Activated CD8-positive, alpha-beta memory T cell treated with anti-CD3 and anti-CD28 coated beads for 36 hours (primary cell): Measurements from ENCODE around the gene WDR45B. TPM values are rescaled to one million over a fixed set of nuclear protein-coding genes. Genes with fewer than 3 reads are reported as not detected.
"Not testable (repeated sequence)": the region's sequence is repeated elsewhere in the genome, so short reads cannot be mapped to it uniquely, and the experiment has no call there.

Source experiments
- CTCF ChIA-PET: fragments of 350-600 bp; sonication (Branson Sonifier 250); formaldehyde crosslinking; loops from one replicate; lab custom pipeline; 2021; ENCODE audit warnings: antibody characterized with exemption; lab: Charles Lee
- POLR2A ChIA-PET: fragments of 350-600 bp; sonication (Branson Sonifier 250); formaldehyde crosslinking; loops from one replicate; lab custom pipeline; 2021; ENCODE audit warnings: antibody characterized with exemption; lab: Charles Lee
- total RNA-seq, 2 experiments: library from RNA; stranded (reverse); gene quantifications; one replicate each; pipeline ENCODE4 v1.2.3, GENCODE V29; 2021

The WDR45B gene
- total RNA-seq, 2 experiments from 2014 or later = 57.0 to 57.9 TPM

- CTCF ChIA-PET = interaction anchor here (0.9 kb wide), 1 partner anchor 10 kb away, joined by 3 read pairs; no protein-coding TSS in a partner anchor
Observed at GRCh38 chr17:82594571-82594970, 53.7 kb downstream of the WDR45B start.

GRCh38 chr17:82593590-82594087, 54.6 kb downstream of the WDR45B start:
- CTCF ChIA-PET = interaction anchor here (0.6 to 0.9 kb wide), 2 partner anchors 11 to 187 kb away, joined by 3 to 4 read pairs; no protein-coding TSS in a partner anchor
- POLR2A ChIA-PET = interaction anchor here (0.6 kb wide), 1 partner anchor 470 kb away, joined by 3 read pairs; no protein-coding TSS in a partner anchor

More at GRCh38 chr17:82594571-82594970, 53.7 kb downstream of the WDR45B start:
- POLR2A ChIA-PET = no interaction called here

GRCh38 chr17:82592767-82593589, 55.3 kb downstream of the WDR45B start:
- CTCF ChIA-PET = interaction anchor here (0.8 kb wide), 1 partner anchor 219 kb away, joined by 3 read pairs; no protein-coding TSS in a partner anchor

GRCh38 chr17:82592289-82592766, 55.9 kb downstream of the WDR45B start:
- POLR2A ChIA-PET = no interaction called here
- CTCF ChIA-PET = interaction anchor here (0.8 to 1.4 kb wide), 3 partner anchors 9 to 220 kb away, joined by 3 read pairs; no protein-coding TSS in a partner anchor

More at GRCh38 chr17:82592767-82593589, 55.3 kb downstream of the WDR45B start:
- POLR2A ChIA-PET = no interaction called here

GRCh38 chr17:82590881-82591539, 57.2 kb downstream of the WDR45B start:
- CTCF ChIA-PET = interaction anchor here (0.9 to 1.4 kb wide), 2 partner anchors 10 to 71 kb away, joined by 3 read pairs; no protein-coding TSS in a partner anchor
- POLR2A ChIA-PET = interaction anchor here (0.9 kb wide), 1 partner anchor 72 kb away, joined by 5 read pairs; the partner anchor contains the start of gene FOXK2

- CTCF ChIA-PET = no interaction called here
- POLR2A ChIA-PET = no interaction called here
Observed at GRCh38 chr17:82590216-82590615, 58.0 kb downstream of the WDR45B start.

- ChIA-PET CTCF (interaction anchor here (0.6 kb wide), 1 partner anchor 68 kb away, joined by 3 read pairs; no protein-coding TSS in a partner anchor), POLR2A (no interaction called here)
Observed at GRCh38 chr17:82589851-82590180, 58.4 kb downstream of the WDR45B start.

- POLR2A ChIA-PET = no interaction called here
- CTCF ChIA-PET = interaction anchor here (0.7 kb wide), 1 partner anchor 416 kb away, joined by 4 read pairs; no protein-coding TSS in a partner anchor
Observed at GRCh38 chr17:82588266-82589175, 59.7 kb downstream of the WDR45B start.

GRCh38 chr17:82587234-82588086, 60.8 kb downstream of the WDR45B start:
- ChIA-PET CTCF (no interaction called here), POLR2A (no interaction called here)

- CTCF ChIA-PET = no interaction called here
- POLR2A ChIA-PET = no interaction called here
Observed at GRCh38 chr17:82586576-82587233, 61.5 kb downstream of the WDR45B start.

GRCh38 chr17:82585935-82586575, 62.2 kb downstream of the WDR45B start:
- CTCF ChIA-PET, POLR2A ChIA-PET: not testable (repeated sequence)

GRCh38 chr17:82583720-82584234, 64.5 kb downstream of the WDR45B start:
- ChIA-PET CTCF (no interaction called here), POLR2A (interaction anchor here (0.5 kb wide), 1 partner anchor 58 kb away, joined by 4 read pairs; no protein-coding TSS in a partner anchor)

- POLR2A ChIA-PET = no interaction called here
- CTCF ChIA-PET = no interaction called here
Observed at GRCh38 chr17:82582709-82583108, 65.5 kb downstream of the WDR45B start.

GRCh38 chr17:82582213-82582612, 66.0 kb downstream of the WDR45B start:
- POLR2A ChIA-PET = no interaction called here
- CTCF ChIA-PET = no interaction called here

- POLR2A ChIA-PET, CTCF ChIA-PET: not testable (repeated sequence)
Observed at GRCh38 chr17:82579969-82580368, 68.3 kb downstream of the WDR45B start.

- POLR2A ChIA-PET = no interaction called here
- CTCF ChIA-PET = interaction anchor here (1.5 kb wide), 1 partner anchor 23 kb away, joined by 3 read pairs; no protein-coding TSS in a partner anchor
Observed at GRCh38 chr17:82577300-82577699, 70.9 kb downstream of the WDR45B start.
